SK-N-SH (cell line): Measurements from ENCODE around the gene SMO. TPM values are rescaled to one million over a fixed set of nuclear protein-coding genes. Genes with fewer than 3 reads are reported as not detected.

ENCODE experiments used
- CTCF ChIA-PET: fragments of 300-600, 350-600 bp; formaldehyde crosslinking; extraction: SDS; loops from one replicate; lab custom pipeline; 2021; lab: Yijun Ruan, JAX
- POLR2A ChIA-PET: fragments of 350-600 bp; sonication (Branson Sonifier 250); formaldehyde crosslinking; extraction: SDS; loops from one replicate; lab custom pipeline; 2020; ENCODE audit warnings: antibody characterized with exemption, inconsistent platforms; lab: Yijun Ruan, JAX
- DNase-seq: peaks from one replicate; pipeline ENCODE4 v3.0.0; 2012
- H2AFZ ChIP-seq: fragments of 200-600 bp; sonication (generic); 2 replicates; pipeline ENCODE4 v1.8.1; 2016; ENCODE audit warnings: antibody characterized with exemption, mild to moderate bottlenecking, low read depth
- H3F3A ChIP-seq: fragments of 200-600 bp; sonication (generic); replicated peaks from 2 replicates; pipeline ENCODE3; 2016; ENCODE audit warnings: antibody characterized with exemption, mild to moderate bottlenecking; ENCODE audit not compliant: insufficient read depth
- H3K27ac ChIP-seq, 2 experiments: fragments of 200-500 bp in 1 of 2; fragments of 200-600 bp in 1 of 2; sonication (Bioruptor generic) in 1 of 2; sonication (generic), shearing (Covaris generic) in 1 of 2; 2 replicates each; pipeline versions ENCODE4 v1.5.1 to v1.6.1; 2014 to 2016; ENCODE audit warnings: low read depth in 2 of 2, inconsistent platforms in 1 of 2, low read length in 1 of 2, mild to moderate bottlenecking in 1 of 2, mixed read lengths in 1 of 2
- H3K27me3 ChIP-seq: fragments of 200-600 bp; sonication (generic), shearing (Covaris generic); 2 replicates; pipeline ENCODE4 v1.6.1; 2016; ENCODE audit warnings: mixed run types; ENCODE audit not compliant: insufficient read depth
- H3K36me3 ChIP-seq, 2 experiments: fragments of 200-500 bp in 1 of 2; fragments of 200-600 bp in 1 of 2; sonication (Bioruptor generic) in 1 of 2; sonication (generic) in 1 of 2; replicated peaks in 1 of 2; 2 replicates each; pipeline versions ENCODE3 to v1.5.1; 2014 to 2016; ENCODE audit warnings: low read length in 1 of 2, mild to moderate bottlenecking in 1 of 2; ENCODE audit not compliant: insufficient read depth in 2 of 2, control insufficient read depth in 1 of 2
- H3K4me1 ChIP-seq, 2 experiments: fragments of 200-500 bp in 1 of 2; fragments of 200-600 bp in 1 of 2; sonication (Bioruptor generic) in 1 of 2; sonication (generic), shearing (Covaris generic) in 1 of 2; 2 replicates each; pipeline versions ENCODE4 v1.5.1 to v1.6.1; 2014 to 2016; ENCODE audit warnings: low read depth in 1 of 2, low read length in 1 of 2, mixed run types in 1 of 2; ENCODE audit not compliant: insufficient read depth in 2 of 2, control insufficient read depth in 1 of 2
- H3K4me2 ChIP-seq: fragments of 200-600 bp; sonication (generic), shearing (Covaris generic); 2 replicates; pipeline ENCODE4 v1.6.1; 2017; ENCODE audit warnings: mixed run types
- H3K4me3 ChIP-seq, 2 experiments: fragments of 200-500 bp in 1 of 2; fragments of 200-600 bp in 1 of 2; sonication (Bioruptor generic) in 1 of 2; sonication (generic), shearing (Covaris generic) in 1 of 2; 2 replicates each; pipeline versions ENCODE4 v1.5.1 to v1.8.1; 2014 to 2016; ENCODE audit warnings: low read depth in 2 of 2, inconsistent platforms in 1 of 2, low read length in 1 of 2, mild to moderate bottlenecking in 1 of 2, mixed read lengths in 1 of 2, moderate library complexity in 1 of 2
- H3K79me2 ChIP-seq: fragments of 200-600 bp; sonication (generic); 2 replicates; pipeline ENCODE4 v1.8.1; 2017; ENCODE audit warnings: mild to moderate bottlenecking; ENCODE audit not compliant: insufficient read depth
- H3K9ac ChIP-seq: fragments of 200-600 bp; sonication (generic); 2 replicates; pipeline ENCODE4 v1.6.1; 2017; ENCODE audit warnings: mixed run types
- H3K9me2 ChIP-seq: fragments of 200-600 bp; sonication (generic); 2 replicates; pipeline ENCODE4 v1.6.1; 2017; ENCODE audit warnings: mixed run types
- H3K9me3 ChIP-seq: fragments of 200-600 bp; sonication (generic); 2 replicates; pipeline ENCODE4 v1.6.1; 2017; ENCODE audit warnings: mixed run types, mild to moderate bottlenecking, moderate library complexity
- H4K20me1 ChIP-seq: fragments of 200-600 bp; sonication (generic); 2 replicates; pipeline ENCODE4 v1.6.1; 2017; ENCODE audit warnings: mild to moderate bottlenecking, mixed run types; ENCODE audit not compliant: insufficient read depth
- CHD2 ChIP-seq: fragments of 150-350 bp; IDR thresholded peaks from 2 replicates; pipeline ENCODE4 v1.6.1; 2018; ENCODE audit warnings: low read length; ENCODE audit not compliant: partially characterized antibody
- ELF1 ChIP-seq: IDR thresholded peaks from 2 replicates; pipeline ENCODE4 v1.4.0; 2012
- EP300 ChIP-seq, 2 experiments: IDR thresholded peaks; 2 replicates each; pipeline versions ENCODE4 v1.4.0 to v1.6.1; 2012; ENCODE audit warnings: borderline replicate concordance in 1 of 2, low read depth in 1 of 2, low read length in 1 of 2
- FOSL2 ChIP-seq: IDR thresholded peaks from 2 replicates; pipeline ENCODE4 v1.4.0; 2012; ENCODE audit warnings: low read depth, mild to moderate bottlenecking, moderate library complexity, borderline replicate concordance
- FOXJ3 ChIP-seq: sonication (generic); formaldehyde crosslinking; IDR thresholded peaks from 2 replicates; pipeline ENCODE4 v1.5.1; 2020; ENCODE audit warnings: mild to moderate bottlenecking, missing genetic modification reagents
- FOXM1 ChIP-seq: IDR thresholded peaks from 2 replicates; pipeline ENCODE4 v1.4.0; 2012; ENCODE audit warnings: low read depth, mild to moderate bottlenecking
- GABPA ChIP-seq: IDR thresholded peaks from 2 replicates; pipeline ENCODE4 v1.4.0; 2012; ENCODE audit warnings: low read depth, mild to moderate bottlenecking
- JUND ChIP-seq: IDR thresholded peaks from 2 replicates; pipeline ENCODE4 v1.4.0; 2012
- MEF2A ChIP-seq: IDR thresholded peaks from 2 replicates; pipeline ENCODE4 v1.4.0; 2012; ENCODE audit warnings: low read depth, borderline replicate concordance
- NFIC ChIP-seq: IDR thresholded peaks from 2 replicates; pipeline ENCODE4 v1.4.0; 2012; ENCODE audit warnings: borderline replicate concordance
- NRF1 ChIP-seq: IDR thresholded peaks from 2 replicates; pipeline ENCODE4 v1.6.1; 2012; ENCODE audit warnings: low read depth, mild to moderate bottlenecking, low read length
- POLR2AphosphoS5 ChIP-seq: IDR thresholded peaks from 2 replicates; pipeline ENCODE4 v1.6.1; 2012; ENCODE audit warnings: low read depth, low read length
- RAD21 ChIP-seq: IDR thresholded peaks from 2 replicates; pipeline ENCODE4 v1.6.1; 2012; ENCODE audit warnings: mild to moderate bottlenecking, low read length
- REST ChIP-seq: IDR thresholded peaks from 2 replicates; pipeline ENCODE4 v1.6.1; 2012; ENCODE audit warnings: mild to moderate bottlenecking, low read depth, low read length, moderate library complexity
- SIN3A ChIP-seq: IDR thresholded peaks from 2 replicates; pipeline ENCODE4 v1.6.1; 2012; ENCODE audit warnings: low read depth, mild to moderate bottlenecking, low read length, moderate library complexity, borderline replicate concordance
- SMC3 ChIP-seq: IDR thresholded peaks from 2 replicates; pipeline ENCODE4 v1.6.1; 2012; ENCODE audit warnings: low read depth, low read length, improper control_type of control experiment
- TAF1 ChIP-seq: IDR thresholded peaks from 2 replicates; pipeline ENCODE4 v1.6.1; 2012; ENCODE audit warnings: low read depth, mild to moderate bottlenecking, low read length, moderate library complexity, borderline replicate concordance
- TCF12 ChIP-seq: IDR thresholded peaks from 2 replicates; pipeline ENCODE4 v1.4.0; 2012
- TEAD4 ChIP-seq: IDR thresholded peaks from 2 replicates; pipeline ENCODE4 v1.4.0; 2012; ENCODE audit warnings: mild to moderate bottlenecking, borderline replicate concordance; ENCODE audit not compliant: insufficient read depth
- WGBS: methylation state at CpG from one replicate; pipeline ENCODE4 v1.1.6; 2017; ENCODE audit warnings: low lambda C conversion rate; 5-methylcytosine and 5-hydroxymethylcytosine counted together
- polyA plus RNA-seq, 3 experiments: library from polyadenylated mRNA; depleted of rRNA; stranded (reverse); fragments of >200 nt; gene quantifications; 2 replicates each; pipeline ENCODE4 v1.2.3, GENCODE V29; 2012
- TF ChIP-seq, protein P1 (sequence below): fragments of 150-350 bp; IDR thresholded peaks from 2 replicates; pipeline ENCODE4 v1.6.1; 2017; ENCODE audit warnings: antibody characterized with exemption, low read length, low read depth, borderline replicate concordance
- TF ChIP-seq, protein P2 (sequence below): fragments of 150-350 bp; IDR thresholded peaks from 2 replicates; pipeline ENCODE4 v1.6.1; 2016; ENCODE audit warnings: mild to moderate bottlenecking, low read depth, low read length
- TF ChIP-seq, protein P3 (sequence below): IDR thresholded peaks from 2 replicates; pipeline ENCODE4 v1.4.0; 2012; ENCODE audit warnings: low read depth, borderline replicate concordance
- TF ChIP-seq, protein P4 (sequence below): IDR thresholded peaks from 2 replicates; pipeline ENCODE4 v1.4.0; 2012; ENCODE audit warnings: low read depth, borderline replicate concordance
- TF ChIP-seq, protein P5 (sequence below): IDR thresholded peaks from 2 replicates; pipeline ENCODE4; 2012

The SMO gene
- polyA plus RNA-seq, 1 of the 3 experiments (the other 2 are of a cell fraction) = 37.0 TPM

- Histone ChIP-seq H3K4me2 (no peak overlapping the region), H3K27me3 (no peaks in the 10 kb centered on the region), H3F3A (no peaks in the 10 kb centered on the region), H4K20me1 (no peaks in the 10 kb centered on the region), H2AFZ (no peak overlapping the region), H3K9me2 (no peaks in the 10 kb centered on the region), H3K36me3 (peaks cover 18 to 38% of the 10 kb centered on the region in 2 experiments), H3K4me1 (peaks cover 0 to 6% of the 10 kb centered on the region in 2 experiments; a peak in 1 of 4 replicates), H3K79me2 (no peaks in the 10 kb centered on the region), H3K4me3 (no peak overlapping the region; a peak in 1 of 4 replicates), H3K27ac (no peak overlapping the region), H3K9ac (no peak overlapping the region), H3K9me3 (no peaks in the 10 kb centered on the region)
- peak; percentile 94 for DNase-seq
- POLR2A ChIA-PET = interaction anchor here (1.5 kb wide), 1 partner anchor 46 kb away, joined by 3 read pairs; no protein-coding TSS in a partner anchor
- WGBS = 61% methylated on average over 16 of the region's 16 CpGs
- CTCF ChIA-PET = interaction anchor here (0.6 to 14.2 kb wide), 63 partner anchors 9 to 777 kb away, joined by 3 to 385 read pairs (median 4); partner anchors contain the start of genes AHCYL2, KCP, SMO and TSPAN33
- TF ChIP-seq, protein P1, sequence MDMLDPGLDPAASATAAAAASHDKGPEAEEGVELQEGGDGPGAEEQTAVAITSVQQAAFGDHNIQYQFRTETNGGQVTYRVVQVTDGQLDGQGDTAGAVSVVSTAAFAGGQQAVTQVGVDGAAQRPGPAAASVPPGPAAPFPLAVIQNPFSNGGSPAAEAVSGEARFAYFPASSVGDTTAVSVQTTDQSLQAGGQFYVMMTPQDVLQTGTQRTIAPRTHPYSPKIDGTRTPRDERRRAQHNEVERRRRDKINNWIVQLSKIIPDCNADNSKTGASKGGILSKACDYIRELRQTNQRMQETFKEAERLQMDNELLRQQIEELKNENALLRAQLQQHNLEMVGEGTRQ = no peak
- TF ChIP-seq REST (0 out of 2 replicates have a peak, but pooled peaks have one; percentile 23), FOSL2 (no peak), EP300 (IDR thresholded peaks at IDR 0.05; ENCODE audit: borderline replicate concordance in 1 of 2, low read depth in 1 of 2, low read length in 1 of 2) (no peak), TCF12 (no peak), ELF1 (no peak), CHD2 (peak; percentile 16), MEF2A (no peak), POLR2AphosphoS5 (no peak), GABPA (no peak), JUND (no peak), SIN3A (no peak), NRF1 (no peak), FOXJ3 (CRISPR knock-in tag) (no peak), TAF1 (no peak), FOXM1 (no peak), NFIC (peak; percentile 48; the same call in 1 of the 2 replicates), RAD21 (peak; percentile 89), TEAD4 (no peak), SMC3 (peak; percentile 88)
- TF ChIP-seq, protein P2, sequence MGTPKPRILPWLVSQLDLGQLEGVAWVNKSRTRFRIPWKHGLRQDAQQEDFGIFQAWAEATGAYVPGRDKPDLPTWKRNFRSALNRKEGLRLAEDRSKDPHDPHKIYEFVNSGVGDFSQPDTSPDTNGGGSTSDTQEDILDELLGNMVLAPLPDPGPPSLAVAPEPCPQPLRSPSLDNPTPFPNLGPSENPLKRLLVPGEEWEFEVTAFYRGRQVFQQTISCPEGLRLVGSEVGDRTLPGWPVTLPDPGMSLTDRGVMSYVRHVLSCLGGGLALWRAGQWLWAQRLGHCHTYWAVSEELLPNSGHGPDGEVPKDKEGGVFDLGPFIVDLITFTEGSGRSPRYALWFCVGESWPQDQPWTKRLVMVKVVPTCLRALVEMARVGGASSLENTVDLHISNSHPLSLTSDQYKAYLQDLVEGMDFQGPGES = no peak
- TF ChIP-seq, protein P3, sequence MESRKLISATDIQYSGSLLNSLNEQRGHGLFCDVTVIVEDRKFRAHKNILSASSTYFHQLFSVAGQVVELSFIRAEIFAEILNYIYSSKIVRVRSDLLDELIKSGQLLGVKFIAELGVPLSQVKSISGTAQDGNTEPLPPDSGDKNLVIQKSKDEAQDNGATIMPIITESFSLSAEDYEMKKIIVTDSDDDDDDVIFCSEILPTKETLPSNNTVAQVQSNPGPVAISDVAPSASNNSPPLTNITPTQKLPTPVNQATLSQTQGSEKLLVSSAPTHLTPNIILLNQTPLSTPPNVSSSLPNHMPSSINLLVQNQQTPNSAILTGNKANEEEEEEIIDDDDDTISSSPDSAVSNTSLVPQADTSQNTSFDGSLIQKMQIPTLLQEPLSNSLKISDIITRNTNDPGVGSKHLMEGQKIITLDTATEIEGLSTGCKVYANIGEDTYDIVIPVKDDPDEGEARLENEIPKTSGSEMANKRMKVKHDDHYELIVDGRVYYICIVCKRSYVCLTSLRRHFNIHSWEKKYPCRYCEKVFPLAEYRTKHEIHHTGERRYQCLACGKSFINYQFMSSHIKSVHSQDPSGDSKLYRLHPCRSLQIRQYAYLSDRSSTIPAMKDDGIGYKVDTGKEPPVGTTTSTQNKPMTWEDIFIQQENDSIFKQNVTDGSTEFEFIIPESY = no peak
- TF ChIP-seq, protein P4, sequence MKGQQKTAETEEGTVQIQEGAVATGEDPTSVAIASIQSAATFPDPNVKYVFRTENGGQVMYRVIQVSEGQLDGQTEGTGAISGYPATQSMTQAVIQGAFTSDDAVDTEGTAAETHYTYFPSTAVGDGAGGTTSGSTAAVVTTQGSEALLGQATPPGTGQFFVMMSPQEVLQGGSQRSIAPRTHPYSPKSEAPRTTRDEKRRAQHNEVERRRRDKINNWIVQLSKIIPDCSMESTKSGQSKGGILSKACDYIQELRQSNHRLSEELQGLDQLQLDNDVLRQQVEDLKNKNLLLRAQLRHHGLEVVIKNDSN = no peak
- TF ChIP-seq, protein P5, sequence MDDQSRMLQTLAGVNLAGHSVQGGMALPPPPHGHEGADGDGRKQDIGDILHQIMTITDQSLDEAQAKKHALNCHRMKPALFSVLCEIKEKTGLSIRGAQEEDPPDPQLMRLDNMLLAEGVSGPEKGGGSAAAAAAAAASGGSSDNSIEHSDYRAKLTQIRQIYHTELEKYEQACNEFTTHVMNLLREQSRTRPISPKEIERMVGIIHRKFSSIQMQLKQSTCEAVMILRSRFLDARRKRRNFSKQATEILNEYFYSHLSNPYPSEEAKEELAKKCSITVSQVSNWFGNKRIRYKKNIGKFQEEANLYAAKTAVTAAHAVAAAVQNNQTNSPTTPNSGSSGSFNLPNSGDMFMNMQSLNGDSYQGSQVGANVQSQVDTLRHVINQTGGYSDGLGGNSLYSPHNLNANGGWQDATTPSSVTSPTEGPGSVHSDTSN = no peak
Observed at GRCh38 chr7:129210256-129210988, 22.0 kb downstream of the SMO start.
